Keratinocyte (primary cell): Measurements from ENCODE around the gene LRFN4. TPM values are rescaled to one million over a fixed set of nuclear protein-coding genes. Genes with fewer than 3 reads are reported as not detected.
A peak's percentile ranks its signal among the peaks of the same experiment; 100 is the strongest.

ENCODE experiments used
- DNase-seq: peaks from one replicate; pipeline ENCODE4 v3.0.0-alpha.2; 2011; ENCODE audit warnings: low read depth, missing footprints, low spot score
- FAIRE-seq: peaks from 2 replicates; lab custom pipeline; 2011; peaks lifted over from hg19 to GRCh38; lab: Jason Lieb, UNC
- H2AFZ ChIP-seq: 2 replicates; pipeline ENCODE4 v1.6.0; 2012; ENCODE audit warnings: low read length, control low read depth, inconsistent platforms; ENCODE audit not compliant: control insufficient read depth
- H3K27ac ChIP-seq: 2 replicates; pipeline ENCODE4 v1.5.1; 2011; ENCODE audit warnings: low read length; ENCODE audit not compliant: control insufficient read depth, insufficient read depth
- H3K27me3 ChIP-seq: 3 replicates; pipeline ENCODE4 v1.6.0; 2011; ENCODE audit warnings: low read length; ENCODE audit not compliant: control insufficient read depth, insufficient read depth; ENCODE audit errors: extremely low read depth
- H3K36me3 ChIP-seq, 2 experiments: 2 replicates in 1 of 2; 3 replicates in 1 of 2; pipeline ENCODE4 v1.5.1; 2011; ENCODE audit warnings: low read length in 2 of 2, mild to moderate bottlenecking in 1 of 2; ENCODE audit not compliant: control insufficient read depth in 2 of 2, insufficient read depth in 2 of 2; ENCODE audit errors: extremely low read depth in 1 of 2
- H3K4me1 ChIP-seq: 3 replicates; pipeline ENCODE4 v1.5.1; 2011; ENCODE audit warnings: low read length; ENCODE audit not compliant: control insufficient read depth, insufficient read depth; ENCODE audit errors: extremely low read depth
- H3K4me2 ChIP-seq: 3 replicates; pipeline ENCODE4 v1.6.0; 2011; ENCODE audit warnings: low read depth, low read length; ENCODE audit not compliant: control insufficient read depth, insufficient read depth; ENCODE audit errors: extremely low read depth
- H3K4me3 ChIP-seq, 3 experiments: fragments of 200-600 bp in 1 of 3; sonication (generic) in 1 of 3; 2 replicates in 2 of 3; 3 replicates in 1 of 3; pipeline ENCODE4 v1.5.1; 2011 to 2016; ENCODE audit warnings: low read length in 3 of 3, mild to moderate bottlenecking in 3 of 3, control low read depth in 2 of 3, inconsistent platforms in 1 of 3, low read depth in 1 of 3, mixed read lengths in 1 of 3, mixed run types in 1 of 3, moderate library complexity in 1 of 3; ENCODE audit not compliant: control insufficient read depth in 2 of 3, insufficient read depth in 2 of 3; ENCODE audit errors: extremely low read depth in 1 of 3
- H3K79me2 ChIP-seq: 2 replicates; pipeline ENCODE4 v1.6.0; 2012; ENCODE audit warnings: low read length; ENCODE audit not compliant: control insufficient read depth, insufficient read depth
- H3K9ac ChIP-seq: 3 replicates; pipeline ENCODE4 v1.6.0; 2011; ENCODE audit warnings: low read length; ENCODE audit not compliant: control insufficient read depth, insufficient read depth; ENCODE audit errors: extremely low read depth
- H3K9me1 ChIP-seq: 3 replicates; pipeline ENCODE4 v1.6.0; 2011; ENCODE audit warnings: low read length; ENCODE audit not compliant: control insufficient read depth, insufficient read depth; ENCODE audit errors: extremely low read depth
- H3K9me3 ChIP-seq: 2 replicates; pipeline ENCODE4 v1.5.1; 2012; ENCODE audit warnings: low read depth, low read length; ENCODE audit not compliant: control insufficient read depth
- H4K20me1 ChIP-seq: 3 replicates; pipeline ENCODE4 v1.6.0; 2011; ENCODE audit warnings: low read length; ENCODE audit not compliant: control insufficient read depth, insufficient read depth; ENCODE audit errors: extremely low read depth
- CTCF ChIP-seq, 3 experiments: IDR thresholded peaks in 1 of 3; conservative IDR thresholded peaks in 1 of 3; optimal IDR thresholded peaks in 1 of 3; 2 replicates in 2 of 3; 3 replicates in 1 of 3; pipeline versions ENCODE3 to v1.5.1; 2011; ENCODE audit warnings: low read length in 3 of 3, mild to moderate bottlenecking in 3 of 3, moderate library complexity in 2 of 3, control low read depth in 1 of 3, inconsistent platforms in 1 of 3; ENCODE audit not compliant: insufficient read depth in 2 of 3; ENCODE audit errors: extremely low read depth in 1 of 3
- EZH2 ChIP-seq: IDR thresholded peaks from one replicate; pipeline ENCODE4 v1.6.1; 2012; ENCODE audit warnings: inconsistent platforms, mild to moderate bottlenecking, low read length, moderate library complexity
- dilution Hi-C: fragments of 300-500 bp; cut with MboI; formaldehyde crosslinking; loops from one replicate; pipeline ENCODE4 v1.7.0; 2020; ENCODE audit warnings: low sequenced_read_pairs; ENCODE audit not compliant: extremely low pct_ligation_motif_present
- polyA plus RNA-seq, 5 experiments: library from polyadenylated mRNA; depleted of rRNA in 3 of 5; stranded (reverse) in 3 of 5; stranded (forward) in 1 of 5; unstranded in 1 of 5; fragments of >200 nt; gene quantifications; 1 replicate in 1 of 5; 2 replicates in 3 of 5; 3 replicates in 1 of 5; pipeline versions ENCODE4 v1.2.1 to v1.2.3, GENCODE V29; 2011 to 2012; ENCODE audit warnings: missing spikeins in 2 of 5, low read depth in 1 of 5, low replicate concordance in 1 of 5

LRFN4 gene
- polyA plus RNA-seq, 1 donor (not counting 4 experiments of a cell fraction or from before 2014, with no cell fraction given) = 1.1 TPM

GRCh38 chr11:66868082-66868725, 11.3 kb downstream of the LRFN4 start:
- Histone ChIP-seq H3K27me3 (no peaks in the 10 kb centered on the region), H3K27ac (no peak overlapping the region), H3K4me3 (no peak overlapping the region), H4K20me1 (peaks cover 6% of the 10 kb centered on the region), H3K36me3 (peaks cover 32 to 35% of the 10 kb centered on the region in 2 experiments), H3K9ac (no peak overlapping the region), H3K79me2 (no peaks in the 10 kb centered on the region), H3K4me2 (no peak overlapping the region), H2AFZ (no peak overlapping the region), H3K9me3 (no peaks in the 10 kb centered on the region), H3K9me1 (no peaks in the 10 kb centered on the region), H3K4me1 (peaks cover 17% of the 10 kb centered on the region)
- FAIRE-seq = no peak
- dilution Hi-C loops = no loop called here
- TF ChIP-seq CTCF (optimal IDR thresholded peaks at IDR 0.05 in 1 of 3, IDR thresholded peaks at IDR 0.05 in 1 of 3, conservative IDR thresholded peaks at IDR 0.05 in 1 of 3; ENCODE audit: extremely low read depth in 1 of 3, insufficient read depth in 2 of 3, low read length in 3 of 3) (no peak), EZH2 (no peak)
- DNase-seq = no peak

DNA sequence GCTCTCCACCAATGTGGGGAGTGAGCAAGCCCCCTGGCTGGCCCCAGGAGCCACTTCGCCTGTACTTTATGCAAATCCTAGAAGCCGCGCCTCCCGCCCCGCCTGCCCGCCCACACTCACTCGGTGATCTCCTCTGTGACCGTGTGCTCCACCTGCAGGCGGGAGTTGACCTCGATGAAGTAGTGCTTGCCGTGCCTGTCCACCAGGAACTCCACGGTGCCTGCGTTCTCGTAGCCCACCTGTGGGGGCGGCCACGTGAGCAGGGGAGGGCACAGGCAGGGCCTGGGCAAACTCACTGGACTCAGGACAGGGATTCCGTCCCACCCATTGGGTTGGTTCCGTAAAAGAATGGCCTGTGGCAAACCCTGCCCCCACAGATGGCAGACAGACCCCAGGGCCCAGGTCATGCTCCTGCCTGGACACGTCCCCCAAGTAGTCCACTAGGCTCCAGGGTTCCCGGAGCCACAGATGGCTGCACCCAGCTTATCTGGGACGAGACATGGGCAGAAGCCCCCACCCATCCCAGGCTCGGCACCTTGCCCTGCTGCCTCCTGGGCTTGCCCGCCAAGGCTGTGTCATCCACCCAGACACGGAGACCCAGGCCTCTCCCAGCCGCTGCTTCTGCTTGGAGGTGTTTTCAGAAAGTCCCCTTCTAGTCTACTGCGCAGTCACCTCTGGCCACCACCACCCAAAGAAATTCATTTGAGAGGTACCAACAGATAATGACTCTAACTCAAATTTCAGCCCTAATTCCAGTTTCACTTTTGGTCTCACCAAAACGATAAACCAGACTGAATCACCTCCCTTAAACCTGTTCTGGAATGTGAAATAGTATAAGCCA, 12.1 kb downstream of the LRFN4 start:
- H3K9ac ChIP-seq = no peak overlapping the region
- dilution Hi-C loops = no loop called here
- no peak for FAIRE-seq

More for the DNA sequence above, 12.1 kb downstream of the LRFN4 start:
- Histone ChIP-seq H3K79me2 (no peaks in the 10 kb centered on the region), H3K27me3 (no peaks in the 10 kb centered on the region), H3K4me3 (no peak overlapping the region), H3K27ac (no peak overlapping the region), H4K20me1 (peaks cover 6% of the 10 kb centered on the region), H2AFZ (no peak overlapping the region), H3K4me1 (peaks cover 10% of the 10 kb centered on the region), H3K4me2 (no peak overlapping the region), H3K9me3 (no peaks in the 10 kb centered on the region), H3K9me1 (no peaks in the 10 kb centered on the region), H3K36me3 (peaks cover 29 to 35% of the 10 kb centered on the region in 2 experiments)
- TF ChIP-seq EZH2 = no peak
- TF ChIP-seq CTCF (optimal IDR thresholded peaks at IDR 0.05 in 1 of 3, IDR thresholded peaks at IDR 0.05 in 1 of 3, conservative IDR thresholded peaks at IDR 0.05 in 1 of 3; ENCODE audit: extremely low read depth in 1 of 3, insufficient read depth in 2 of 3, low read length in 3 of 3) = peak; percentile 13 to 65 (median 39)
- DNase-seq = no peak
